Neural cell (in vitro differentiated cells): ENCODE results near the gene DPEP1. TPM values are rescaled to one million over a fixed set of nuclear protein-coding genes. Genes with fewer than 3 reads are reported as not detected.

Source experiments
- H2AFZ ChIP-seq: fragments of 200-600, 300-800 bp; sonication (generic), shearing (Covaris generic); 2 replicates; pipeline ENCODE4 v1.6.0; 2014; ENCODE audit warnings: low read depth, mild to moderate bottlenecking, antibody characterized with exemption, low read length, moderate library complexity
- H3F3A ChIP-seq: fragments of 200-600 bp; shearing (Covaris generic); 2 replicates; pipeline ENCODE4 v1.6.1; 2016; ENCODE audit warnings: mild to moderate bottlenecking, moderate library complexity, mixed read lengths, antibody characterized with exemption, low read length; ENCODE audit not compliant: insufficient read depth, poor library complexity, severe bottlenecking
- H3K27ac ChIP-seq: fragments of 200-600, 300-800 bp; sonication (generic), shearing (Covaris generic); 2 replicates; pipeline ENCODE4 v1.5.1; 2014; ENCODE audit warnings: mild to moderate bottlenecking, low read length, moderate library complexity
- H3K27me3 ChIP-seq: fragments of 300-800, 200-600 bp; sonication (generic), shearing (Covaris generic); 2 replicates; pipeline ENCODE4 v1.6.0; 2014; ENCODE audit warnings: mild to moderate bottlenecking, low read depth, low read length, moderate library complexity; ENCODE audit not compliant: insufficient read depth
- H3K36me3 ChIP-seq: fragments of 300-800, 200-600 bp; sonication (generic), shearing (Covaris generic); 2 replicates; pipeline ENCODE4 v1.5.1; 2014; ENCODE audit warnings: mild to moderate bottlenecking, antibody characterized with exemption, low read length, moderate library complexity; ENCODE audit not compliant: insufficient read depth
- H3K4me2 ChIP-seq: fragments of 300-800, 200-600 bp; sonication (generic), shearing (Covaris generic); 2 replicates; pipeline ENCODE4 v1.6.0; 2014; ENCODE audit warnings: mild to moderate bottlenecking, low read length
- H3K4me3 ChIP-seq: fragments of 300-800, 200-600 bp; sonication (generic), shearing (Covaris generic); 2 replicates; pipeline ENCODE4 v1.5.1; 2014; ENCODE audit warnings: mild to moderate bottlenecking, low read length, moderate library complexity
- H3K79me2 ChIP-seq: fragments of 200-600 bp; shearing (Covaris generic); replicated peaks from 2 replicates; pipeline ENCODE4 v1.6.0; 2014; ENCODE audit warnings: mild to moderate bottlenecking, low read length, moderate library complexity; ENCODE audit not compliant: insufficient read depth
- H3K9ac ChIP-seq: fragments of 300-800, 200-600 bp; sonication (generic), shearing (Covaris generic); 2 replicates; pipeline ENCODE4 v1.6.1; 2016; ENCODE audit warnings: mild to moderate bottlenecking, low read length, mixed read lengths
- H3K9me2 ChIP-seq: fragments of 200-600 bp; shearing (Covaris generic); 2 replicates; pipeline ENCODE4 v1.6.1; 2016; ENCODE audit warnings: mild to moderate bottlenecking, low read length, mixed read lengths; ENCODE audit not compliant: insufficient read depth
- H3K9me3 ChIP-seq: fragments of 200-600, 300-800 bp; sonication (generic), shearing (Covaris generic); 2 replicates; pipeline ENCODE4 v1.6.1; 2016; ENCODE audit warnings: mild to moderate bottlenecking, mixed run types, low read length, moderate library complexity, mixed read lengths
- H4K20me1 ChIP-seq: fragments of 200-600 bp; shearing (Covaris generic); 2 replicates; pipeline ENCODE4 v1.6.1; 2016; ENCODE audit warnings: mild to moderate bottlenecking, mixed run types; ENCODE audit not compliant: insufficient read depth
- CTCF ChIP-seq: fragments of 450-650 bp; IDR thresholded peaks from 2 replicates; pipeline ENCODE4 v1.5.1; 2014; ENCODE audit warnings: antibody characterized with exemption, mild to moderate bottlenecking, moderate library complexity; ENCODE audit not compliant: poor library complexity, severe bottlenecking
- EP300 ChIP-seq: fragments of 450-650 bp; conservative IDR thresholded peaks from 2 replicates; pipeline ENCODE4 v1.6.1; 2014; ENCODE audit warnings: antibody characterized with exemption, mild to moderate bottlenecking, moderate library complexity; ENCODE audit not compliant: poor library complexity, severe bottlenecking
- MXI1 ChIP-seq: fragments of 450-650 bp; conservative IDR thresholded peaks from 2 replicates; pipeline ENCODE4 v1.6.1; 2014; ENCODE audit warnings: antibody characterized with exemption, mild to moderate bottlenecking; ENCODE audit not compliant: poor library complexity, severe bottlenecking
- RAD21 ChIP-seq: fragments of 450-650 bp; conservative IDR thresholded peaks from 2 replicates; pipeline ENCODE4 v1.6.1; 2014; ENCODE audit warnings: antibody characterized with exemption, mild to moderate bottlenecking, moderate library complexity
- REST ChIP-seq: IDR thresholded peaks from 2 replicates; pipeline ENCODE4 v1.6.1; 2012; ENCODE audit warnings: borderline replicate concordance
- SMC3 ChIP-seq: fragments of 450-650 bp; conservative IDR thresholded peaks from 2 replicates; pipeline ENCODE4 v1.6.1; 2014; ENCODE audit warnings: antibody characterized with exemption, mild to moderate bottlenecking, moderate library complexity; ENCODE audit not compliant: poor library complexity
- TAF1 ChIP-seq: IDR thresholded peaks from 2 replicates; pipeline ENCODE4 v1.6.1; 2012; ENCODE audit warnings: low read depth
- polyA plus RNA-seq: library from polyadenylated mRNA; depleted of rRNA; stranded (reverse); fragments of >200 nt; gene quantifications from 2 replicates; pipeline ENCODE4 v1.2.3, GENCODE V29; 2014

Gene DPEP1
- polyA plus RNA-seq, 1 donor from 2014 or later: 0.33 TPM

GRCh38 chr16:89613954-89614459 is 565 bp downstream of the DPEP1 start:
- Histone ChIP-seq H3K9ac (no peak overlapping the region), H4K20me1 (no peaks in the 10 kb centered on the region), H3K4me2 (no peak overlapping the region), H3K27me3 (no peaks in the 10 kb centered on the region), H3K9me2 (no peaks in the 10 kb centered on the region), H3K36me3 (no peaks in the 10 kb centered on the region), H3K9me3 (no peaks in the 10 kb centered on the region), H2AFZ (no peak overlapping the region), H3K27ac (no peak overlapping the region), H3K79me2 (no peaks in the 10 kb centered on the region), H3F3A (no peaks in the 10 kb centered on the region), H3K4me3 (no peak overlapping the region)
- TF ChIP-seq MXI1: no peak
- no peak for TF ChIP-seq TAF1
- no peak for TF ChIP-seq RAD21
- no peak for TF ChIP-seq SMC3
- no peak for TF ChIP-seq REST
- no peak for TF ChIP-seq CTCF

- Histone ChIP-seq H3K36me3 (no peaks in the 10 kb centered on the region), H3K9ac (no peak overlapping the region), H3K4me2 (no peak overlapping the region), H3K9me2 (no peaks in the 10 kb centered on the region), H3K4me3 (no peak overlapping the region), H3F3A (no peaks in the 10 kb centered on the region), H4K20me1 (no peaks in the 10 kb centered on the region), H3K79me2 (no peaks in the 10 kb centered on the region), H2AFZ (no peak overlapping the region), H3K27me3 (no peaks in the 10 kb centered on the region), H3K9me3 (no peaks in the 10 kb centered on the region), H3K27ac (no peak overlapping the region)
- TF ChIP-seq EP300: no peak
Observed at GRCh38 chr16:89615176-89615575, 1.7 kb downstream of the DPEP1 start.

- H4K20me1 ChIP-seq: no peaks in the 10 kb centered on the region
- peak; percentile 30 for TF ChIP-seq CTCF
- TF ChIP-seq REST: no peak
- H3K4me3 ChIP-seq: no peak overlapping the region
- no peaks in the 10 kb centered on the region for H3K9me3 ChIP-seq
- no peak overlapping the region for H3K27ac ChIP-seq
- no peaks in the 10 kb centered on the region for H3F3A ChIP-seq
- no peaks in the 10 kb centered on the region for H3K36me3 ChIP-seq
- no peak overlapping the region for H3K9ac ChIP-seq
- no peaks in the 10 kb centered on the region for H3K79me2 ChIP-seq
- no peaks in the 10 kb centered on the region for H3K9me2 ChIP-seq
- no peak overlapping the region for H3K4me2 ChIP-seq
- no peak overlapping the region for H2AFZ ChIP-seq
- H3K27me3 ChIP-seq: no peaks in the 10 kb centered on the region
Observed at GRCh38 chr16:89615596-89616090, 2.2 kb downstream of the DPEP1 start.
